ENCODE measurements around the gene GALNT7. TPM values are rescaled to one million over a fixed set of nuclear protein-coding genes. Genes with fewer than 3 reads are reported as not detected.
"Not testable (repeated sequence)": the region's sequence is repeated elsewhere in the genome, so short reads cannot be mapped to it uniquely, and the experiment has no call there.

GALNT7 gene
- total RNA-seq, 1 donor: 18.8 TPM

- H3K36me3 ChIP-seq (ENCODE audit: insufficient read depth, low read length): no peaks in the 10 kb centered on the region
- peaks cover 33% of the 10 kb centered on the region for H3K4me1 ChIP-seq (ENCODE audit: insufficient read depth, low read length)
- no peaks in the 10 kb centered on the region for H3K27me3 ChIP-seq (ENCODE audit: insufficient read depth, low read length)
- H3K27ac ChIP-seq (ENCODE audit: low read depth, low read length): no peak overlapping the region
- H3K9me3 ChIP-seq (ENCODE audit: low read depth, low read length): no peaks in the 10 kb centered on the region
- no peak overlapping the region for H3K4me3 ChIP-seq (ENCODE audit: insufficient read depth, low read length)
- peak overlapping the region; percentile 37 for H3K4me2 ChIP-seq (ENCODE audit: insufficient read depth, low read length)
- peaks cover 6% of the 10 kb centered on the region for H4K20me1 ChIP-seq (ENCODE audit: insufficient read depth, low read length)
- H3K79me2 ChIP-seq (ENCODE audit: insufficient read depth, low read length): peaks cover 2% of the 10 kb centered on the region
- TF ChIP-seq CTCF (IDR thresholded peaks at IDR 0.05; ENCODE audit: extremely low read depth, low read depth, low read length): no peak
- DNase-seq (ENCODE audit: insufficient read length, low spot score, missing footprints): peak; percentile 23
- no peak overlapping the region for H2AFZ ChIP-seq (ENCODE audit: low read length)
Observed at GRCh38 chr4:173217727-173218126, 49.1 kb downstream of the GALNT7 start.

DNA sequence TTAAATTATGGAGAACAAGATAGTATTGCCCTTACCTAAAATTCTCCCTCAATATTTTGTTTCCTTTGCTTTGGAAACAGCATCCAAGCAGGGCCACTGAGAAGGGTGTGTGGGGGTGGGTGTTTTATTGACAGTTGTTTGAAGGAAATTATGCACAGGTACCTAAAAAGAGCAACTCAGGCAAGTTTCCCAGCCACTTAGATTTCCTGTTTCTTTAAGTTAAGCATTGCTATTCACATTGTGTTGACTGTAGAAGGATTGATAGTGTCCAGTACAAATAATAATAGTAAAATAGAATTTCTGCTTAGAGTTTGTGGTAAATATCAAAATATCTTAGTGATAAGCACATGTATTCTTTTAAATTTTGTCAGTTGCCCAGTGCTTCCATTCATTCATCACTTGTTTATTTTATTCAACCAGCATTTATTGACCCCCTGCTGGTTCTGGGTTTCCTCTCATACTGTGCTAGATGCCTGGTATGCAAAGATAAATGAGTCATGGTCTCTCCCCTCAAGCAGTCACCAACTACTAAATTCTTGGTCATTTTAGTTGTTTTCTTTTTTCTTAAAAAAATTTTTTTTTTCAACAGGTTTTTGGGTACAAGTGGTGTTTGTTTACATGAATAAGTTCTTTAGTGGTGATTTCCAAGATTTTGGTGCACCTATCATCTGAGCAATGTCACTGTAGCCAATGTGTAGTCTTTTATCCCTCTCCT, 50.0 kb downstream of the GALNT7 start:
- no peaks in the 10 kb centered on the region for H3K27me3 ChIP-seq (ENCODE audit: insufficient read depth, low read length)
- H3K36me3 ChIP-seq (ENCODE audit: insufficient read depth, low read length): no peaks in the 10 kb centered on the region
- no peak overlapping the region for H3K4me3 ChIP-seq (ENCODE audit: insufficient read depth, low read length)
- peaks cover 6% of the 10 kb centered on the region for H4K20me1 ChIP-seq (ENCODE audit: insufficient read depth, low read length)
- H3K4me1 ChIP-seq (ENCODE audit: insufficient read depth, low read length): peaks cover 33% of the 10 kb centered on the region
- H3K4me2 ChIP-seq (ENCODE audit: insufficient read depth, low read length): peak overlapping the region; percentile 37
- TF ChIP-seq CTCF (IDR thresholded peaks at IDR 0.05; ENCODE audit: extremely low read depth, low read depth, low read length): no peak
- H2AFZ ChIP-seq (ENCODE audit: low read length): no peak overlapping the region
- H3K79me2 ChIP-seq (ENCODE audit: insufficient read depth, low read length): peaks cover 2% of the 10 kb centered on the region
- no peaks in the 10 kb centered on the region for H3K9me3 ChIP-seq (ENCODE audit: low read depth, low read length)
- peak overlapping the region; percentile 52 for H3K27ac ChIP-seq (ENCODE audit: low read depth, low read length)
- DNase-seq (ENCODE audit: insufficient read length, low spot score, missing footprints): no peak

DNA sequence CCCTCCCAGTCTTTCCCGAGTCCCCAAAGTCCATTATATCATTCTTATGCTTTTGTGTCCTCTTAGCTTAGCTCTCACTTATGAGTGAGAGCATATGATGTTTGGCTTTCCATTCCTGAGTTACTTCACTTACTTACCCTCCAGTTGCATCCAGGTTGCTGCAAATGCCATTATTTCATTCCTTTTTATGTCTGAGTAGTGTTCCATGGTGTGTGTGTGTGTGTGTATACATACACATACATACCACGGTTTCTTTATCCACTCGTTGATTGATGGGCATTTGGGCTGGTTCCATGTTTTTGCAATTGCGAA, 50.5 kb downstream of the GALNT7 start:
- H2AFZ ChIP-seq (ENCODE audit: low read length); H3K4me3 ChIP-seq (ENCODE audit: insufficient read depth, low read length); H3K27me3 ChIP-seq (ENCODE audit: insufficient read depth, low read length); DNase-seq (ENCODE audit: insufficient read length, low spot score, missing footprints); H3K36me3 ChIP-seq (ENCODE audit: insufficient read depth, low read length); H3K79me2 ChIP-seq (ENCODE audit: insufficient read depth, low read length); H3K9me3 ChIP-seq (ENCODE audit: low read depth, low read length); H4K20me1 ChIP-seq (ENCODE audit: insufficient read depth, low read length): not testable (repeated sequence)
- Histone ChIP-seq H3K4me1 (ENCODE audit: insufficient read depth, low read length) (peaks cover 33% of the 10 kb centered on the region), H3K4me2 (ENCODE audit: insufficient read depth, low read length) (peak overlapping the region; percentile 37), H3K27ac (ENCODE audit: low read depth, low read length) (peak overlapping the region; percentile 39)

DNA sequence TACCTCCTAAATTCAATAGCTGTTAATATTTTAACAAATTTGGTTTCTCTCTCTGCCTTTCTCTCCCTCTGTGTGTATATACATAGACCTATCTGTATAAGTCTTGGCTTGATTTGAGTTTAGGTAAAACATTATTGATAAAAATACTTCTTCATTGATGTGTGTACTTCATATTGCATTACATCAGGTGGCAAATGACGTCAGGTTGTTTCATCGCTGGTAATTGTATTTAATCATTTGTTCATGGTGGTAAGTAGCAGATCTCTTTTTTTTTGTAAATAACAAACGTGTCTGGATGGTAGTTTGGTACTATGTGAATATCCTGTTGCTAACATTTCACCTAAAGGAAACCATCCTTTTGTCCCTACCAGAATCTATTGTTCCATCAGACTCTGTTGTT, 55.1 kb downstream of the GALNT7 start:
- no peak for TF ChIP-seq CTCF (IDR thresholded peaks at IDR 0.05; ENCODE audit: extremely low read depth, low read depth, low read length)
- H3K27ac ChIP-seq (ENCODE audit: low read depth, low read length): no peak overlapping the region
- H3K9me3 ChIP-seq (ENCODE audit: low read depth, low read length): no peaks in the 10 kb centered on the region
- no peaks in the 10 kb centered on the region for H3K27me3 ChIP-seq (ENCODE audit: insufficient read depth, low read length)
- no peak overlapping the region for H3K4me3 ChIP-seq (ENCODE audit: insufficient read depth, low read length)
- no peak overlapping the region for H3K4me2 ChIP-seq (ENCODE audit: insufficient read depth, low read length)
- H4K20me1 ChIP-seq (ENCODE audit: insufficient read depth, low read length): peaks cover 3% of the 10 kb centered on the region
- no peaks in the 10 kb centered on the region for H3K36me3 ChIP-seq (ENCODE audit: insufficient read depth, low read length)
- no peak overlapping the region for H2AFZ ChIP-seq (ENCODE audit: low read length)
- peaks cover 2% of the 10 kb centered on the region for H3K79me2 ChIP-seq (ENCODE audit: insufficient read depth, low read length)
- DNase-seq (ENCODE audit: insufficient read length, low spot score, missing footprints): no peak
- H3K4me1 ChIP-seq (ENCODE audit: insufficient read depth, low read length): peaks cover 7% of the 10 kb centered on the region

All from osteoblast (primary cell).